Tibial nerve (tissue), 4 donors: ENCODE results near the gene TMEM269.
A peak's percentile ranks its signal among the peaks of the same experiment; 100 is the strongest.

Experiments used
- CTCF ChIP-seq, 5 experiments: fragments of 200-600 bp in 3 of 5; fragments of 450-650 bp in 2 of 5; sonication (generic) in 3 of 5; IDR thresholded peaks; one replicate each; pipeline ENCODE4 v1.5.1; 2016 to 2019; ENCODE audit warnings: antibody characterized with exemption in 5 of 5, mild to moderate bottlenecking in 3 of 5, moderate library complexity in 2 of 5
- EP300 ChIP-seq, 2 donors: sonication (generic); formaldehyde crosslinking; IDR thresholded peaks; one replicate each; pipeline ENCODE4 v1.6.1; 2017; ENCODE audit warnings: antibody characterized with exemption in 2 of 2, mild to moderate bottlenecking in 1 of 2
- POLR2A ChIP-seq, 2 donors: fragments of 450-650 bp; IDR thresholded peaks; one replicate each; pipeline ENCODE4 v1.6.1; 2017; ENCODE audit warnings: antibody characterized with exemption in 2 of 2, mild to moderate bottlenecking in 2 of 2, moderate library complexity in 2 of 2

DNA sequence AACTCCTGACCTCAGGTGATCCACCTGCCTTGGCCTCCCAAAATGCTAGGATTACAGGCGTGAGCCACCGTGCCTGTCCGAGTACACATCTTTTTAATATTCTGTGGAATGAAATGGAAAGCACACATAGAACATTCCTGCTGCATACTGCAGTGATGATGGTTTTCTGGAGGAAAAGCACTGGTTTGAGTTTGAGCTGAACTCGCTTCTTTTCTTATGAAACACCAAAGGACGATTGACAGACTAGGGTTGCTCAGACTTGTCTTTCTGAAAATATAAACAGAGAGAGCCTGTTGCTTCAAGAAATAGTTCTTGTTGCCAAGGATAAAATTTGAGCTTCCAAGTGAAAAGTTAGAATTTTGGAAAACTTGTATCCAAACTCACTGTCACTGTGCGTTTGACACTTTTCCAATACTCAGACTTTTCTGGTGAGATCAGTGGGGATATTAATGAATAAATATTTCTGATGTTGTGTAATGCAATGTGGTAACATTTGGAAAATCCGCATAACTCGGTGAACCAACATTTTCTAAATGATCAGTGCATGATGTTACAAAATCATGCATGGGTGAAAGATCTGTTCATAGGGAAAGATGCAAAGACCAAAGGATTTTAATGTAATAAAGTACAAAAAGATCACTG is 17.2 kb downstream of the TMEM269 start:
- TF ChIP-seq CTCF (IDR thresholded peaks at IDR 0.05), result no peak
- no peak for TF ChIP-seq POLR2A (IDR thresholded peaks at IDR 0.05)
- TF ChIP-seq EP300 (IDR thresholded peaks at IDR 0.05), result peak in 1 of 2 donors; percentile 21
